Keratinocyte (primary cell): Measurements from ENCODE around the gene IL27RA. TPM values are rescaled to one million over a fixed set of nuclear protein-coding genes. Genes with fewer than 3 reads are reported as not detected.
A peak's percentile ranks its signal among the peaks of the same experiment; 100 is the strongest.

Experiments
- DNase-seq: peaks from one replicate; pipeline ENCODE4 v3.0.0-alpha.2; 2011; ENCODE audit warnings: low read depth, missing footprints, low spot score
- FAIRE-seq: peaks from 2 replicates; lab custom pipeline; 2011; peaks lifted over from hg19 to GRCh38; lab: Jason Lieb, UNC
- H2AFZ ChIP-seq: 2 replicates; pipeline ENCODE4 v1.6.0; 2012; ENCODE audit warnings: low read length, control low read depth, inconsistent platforms; ENCODE audit not compliant: control insufficient read depth
- H3K27ac ChIP-seq: 2 replicates; pipeline ENCODE4 v1.5.1; 2011; ENCODE audit warnings: low read length; ENCODE audit not compliant: control insufficient read depth, insufficient read depth
- H3K27me3 ChIP-seq: 3 replicates; pipeline ENCODE4 v1.6.0; 2011; ENCODE audit warnings: low read length; ENCODE audit not compliant: control insufficient read depth, insufficient read depth; ENCODE audit errors: extremely low read depth
- H3K36me3 ChIP-seq, 2 experiments: 2 replicates in 1 of 2; 3 replicates in 1 of 2; pipeline ENCODE4 v1.5.1; 2011; ENCODE audit warnings: low read length in 2 of 2, mild to moderate bottlenecking in 1 of 2; ENCODE audit not compliant: control insufficient read depth in 2 of 2, insufficient read depth in 2 of 2; ENCODE audit errors: extremely low read depth in 1 of 2
- H3K4me1 ChIP-seq: 3 replicates; pipeline ENCODE4 v1.5.1; 2011; ENCODE audit warnings: low read length; ENCODE audit not compliant: control insufficient read depth, insufficient read depth; ENCODE audit errors: extremely low read depth
- H3K4me2 ChIP-seq: 3 replicates; pipeline ENCODE4 v1.6.0; 2011; ENCODE audit warnings: low read depth, low read length; ENCODE audit not compliant: control insufficient read depth, insufficient read depth; ENCODE audit errors: extremely low read depth
- H3K4me3 ChIP-seq, 3 experiments: fragments of 200-600 bp in 1 of 3; sonication (generic) in 1 of 3; 2 replicates in 2 of 3; 3 replicates in 1 of 3; pipeline ENCODE4 v1.5.1; 2011 to 2016; ENCODE audit warnings: low read length in 3 of 3, mild to moderate bottlenecking in 3 of 3, control low read depth in 2 of 3, inconsistent platforms in 1 of 3, low read depth in 1 of 3, mixed read lengths in 1 of 3, mixed run types in 1 of 3, moderate library complexity in 1 of 3; ENCODE audit not compliant: control insufficient read depth in 2 of 3, insufficient read depth in 2 of 3; ENCODE audit errors: extremely low read depth in 1 of 3
- H3K79me2 ChIP-seq: 2 replicates; pipeline ENCODE4 v1.6.0; 2012; ENCODE audit warnings: low read length; ENCODE audit not compliant: control insufficient read depth, insufficient read depth
- H3K9ac ChIP-seq: 3 replicates; pipeline ENCODE4 v1.6.0; 2011; ENCODE audit warnings: low read length; ENCODE audit not compliant: control insufficient read depth, insufficient read depth; ENCODE audit errors: extremely low read depth
- H3K9me1 ChIP-seq: 3 replicates; pipeline ENCODE4 v1.6.0; 2011; ENCODE audit warnings: low read length; ENCODE audit not compliant: control insufficient read depth, insufficient read depth; ENCODE audit errors: extremely low read depth
- H3K9me3 ChIP-seq: 2 replicates; pipeline ENCODE4 v1.5.1; 2012; ENCODE audit warnings: low read depth, low read length; ENCODE audit not compliant: control insufficient read depth
- H4K20me1 ChIP-seq: 3 replicates; pipeline ENCODE4 v1.6.0; 2011; ENCODE audit warnings: low read length; ENCODE audit not compliant: control insufficient read depth, insufficient read depth; ENCODE audit errors: extremely low read depth
- EZH2 ChIP-seq: IDR thresholded peaks from one replicate; pipeline ENCODE4 v1.6.1; 2012; ENCODE audit warnings: inconsistent platforms, mild to moderate bottlenecking, low read length, moderate library complexity
- dilution Hi-C: fragments of 300-500 bp; cut with MboI; formaldehyde crosslinking; loops from one replicate; pipeline ENCODE4 v1.7.0; 2020; ENCODE audit warnings: low sequenced_read_pairs; ENCODE audit not compliant: extremely low pct_ligation_motif_present
- polyA plus RNA-seq, 5 experiments: library from polyadenylated mRNA; depleted of rRNA in 3 of 5; stranded (reverse) in 3 of 5; stranded (forward) in 1 of 5; unstranded in 1 of 5; fragments of >200 nt; gene quantifications; 1 replicate in 1 of 5; 2 replicates in 3 of 5; 3 replicates in 1 of 5; pipeline versions ENCODE4 v1.2.1 to v1.2.3, GENCODE V29; 2011 to 2012; ENCODE audit warnings: missing spikeins in 2 of 5, low read depth in 1 of 5, low replicate concordance in 1 of 5
- TF ChIP-seq, protein P1 (sequence below), 3 experiments: IDR thresholded peaks in 1 of 3; conservative IDR thresholded peaks in 1 of 3; optimal IDR thresholded peaks in 1 of 3; 2 replicates in 2 of 3; 3 replicates in 1 of 3; pipeline versions ENCODE3 to v1.5.1; 2011; ENCODE audit warnings: low read length in 3 of 3, mild to moderate bottlenecking in 3 of 3, moderate library complexity in 2 of 3, control low read depth in 1 of 3, inconsistent platforms in 1 of 3; ENCODE audit not compliant: insufficient read depth in 2 of 3; ENCODE audit errors: extremely low read depth in 1 of 3

IL27RA gene
- polyA plus RNA-seq, 1 donor (not counting 4 experiments of a cell fraction or from before 2014, with no cell fraction given), result 2.2 TPM

DNA sequence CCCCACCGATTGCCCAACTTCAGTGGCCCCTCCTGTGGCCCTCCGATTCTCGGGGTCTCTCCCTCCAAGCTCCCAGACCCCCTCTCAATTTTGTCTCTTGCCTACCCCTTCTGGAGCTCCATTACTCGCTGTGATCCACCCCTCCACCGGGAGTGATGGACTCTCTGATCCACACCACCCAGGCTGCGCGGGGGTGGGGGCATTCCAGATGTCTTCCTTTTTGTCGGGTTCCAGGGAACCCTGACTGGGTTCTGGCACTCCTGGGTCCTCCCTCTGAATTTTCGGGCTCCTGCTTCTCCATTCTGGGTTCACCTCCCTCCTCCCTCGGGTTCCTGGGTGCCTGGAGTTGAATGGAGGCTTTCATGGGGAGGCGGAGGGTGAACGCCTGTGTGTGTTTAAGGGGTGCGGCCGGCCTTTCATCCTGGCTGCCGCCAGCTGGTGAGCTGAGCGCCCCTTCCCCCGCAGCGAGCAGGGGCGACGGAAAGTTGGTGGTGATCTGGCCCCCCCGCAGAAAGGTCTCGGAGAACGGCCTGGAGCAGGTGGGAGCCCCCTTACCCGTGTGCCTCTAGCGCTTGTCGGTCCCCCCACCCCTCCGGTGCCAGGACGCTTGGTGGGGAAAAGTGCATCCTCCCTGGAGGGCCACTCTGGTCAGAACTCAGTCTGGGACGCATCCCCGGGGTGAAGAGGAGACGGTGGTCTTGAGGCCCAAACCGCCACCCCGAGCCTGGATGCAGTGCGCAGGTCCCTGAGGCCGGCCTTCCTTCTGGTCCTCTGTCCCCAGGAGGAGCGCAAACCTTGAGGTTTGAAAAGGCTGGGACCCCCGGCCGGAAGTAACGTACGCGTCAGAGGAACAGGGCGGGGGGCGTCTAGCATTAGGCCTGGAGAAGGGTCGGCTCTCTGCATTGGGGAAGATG lies 42.6 kb downstream of the IL27RA start:
- Histone ChIP-seq H3K9me1 (no peaks in the 10 kb centered on the region), H3K27ac (peak overlapping the region; percentile 31), H3K4me2 (peak overlapping the region; percentile 91), H3K4me3 (peak overlapping the region; percentile 61 to 98 (median 87)), H3K79me2 (peaks cover 1% of the 10 kb centered on the region), H3K9ac (peak overlapping the region; percentile 74), H3K27me3 (peaks cover 23% of the 10 kb centered on the region), H2AFZ (peak overlapping the region; percentile 88), H3K4me1 (peaks cover 24% of the 10 kb centered on the region), H3K36me3 (no peaks in the 10 kb centered on the region), H3K9me3 (no peaks in the 10 kb centered on the region), H4K20me1 (no peaks in the 10 kb centered on the region)
- dilution Hi-C loops, result no loop called here
- FAIRE-seq (no peak), DNase-seq (no peak)
- TF ChIP-seq, protein P1, sequence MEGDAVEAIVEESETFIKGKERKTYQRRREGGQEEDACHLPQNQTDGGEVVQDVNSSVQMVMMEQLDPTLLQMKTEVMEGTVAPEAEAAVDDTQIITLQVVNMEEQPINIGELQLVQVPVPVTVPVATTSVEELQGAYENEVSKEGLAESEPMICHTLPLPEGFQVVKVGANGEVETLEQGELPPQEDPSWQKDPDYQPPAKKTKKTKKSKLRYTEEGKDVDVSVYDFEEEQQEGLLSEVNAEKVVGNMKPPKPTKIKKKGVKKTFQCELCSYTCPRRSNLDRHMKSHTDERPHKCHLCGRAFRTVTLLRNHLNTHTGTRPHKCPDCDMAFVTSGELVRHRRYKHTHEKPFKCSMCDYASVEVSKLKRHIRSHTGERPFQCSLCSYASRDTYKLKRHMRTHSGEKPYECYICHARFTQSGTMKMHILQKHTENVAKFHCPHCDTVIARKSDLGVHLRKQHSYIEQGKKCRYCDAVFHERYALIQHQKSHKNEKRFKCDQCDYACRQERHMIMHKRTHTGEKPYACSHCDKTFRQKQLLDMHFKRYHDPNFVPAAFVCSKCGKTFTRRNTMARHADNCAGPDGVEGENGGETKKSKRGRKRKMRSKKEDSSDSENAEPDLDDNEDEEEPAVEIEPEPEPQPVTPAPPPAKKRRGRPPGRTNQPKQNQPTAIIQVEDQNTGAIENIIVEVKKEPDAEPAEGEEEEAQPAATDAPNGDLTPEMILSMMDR (optimal IDR thresholded peaks at IDR 0.05 in 1 of 3, IDR thresholded peaks at IDR 0.05 in 1 of 3, conservative IDR thresholded peaks at IDR 0.05 in 1 of 3; ENCODE audit: extremely low read depth in 1 of 3, insufficient read depth in 2 of 3, low read length in 3 of 3), result no peak
- TF ChIP-seq EZH2, result no peak

DNA sequence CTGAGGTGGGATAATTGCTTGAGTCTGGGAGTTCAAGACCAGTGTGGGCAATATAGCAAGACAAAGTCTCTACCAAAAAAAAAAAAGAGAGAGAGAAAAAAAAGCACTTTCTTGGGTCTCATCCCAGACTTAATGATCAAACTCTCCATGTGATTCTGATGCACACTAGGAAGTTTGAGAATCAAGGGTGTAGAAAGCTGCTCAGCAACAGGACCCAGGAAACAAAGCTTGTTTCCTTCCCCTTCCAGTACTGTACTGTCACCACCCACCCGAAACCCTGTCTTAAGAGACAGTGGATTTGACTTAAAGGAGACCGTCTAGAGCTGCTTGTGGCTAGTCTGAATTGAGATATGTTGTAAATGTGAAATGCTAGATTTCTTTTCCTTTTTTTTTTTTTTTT lies 46.8 kb downstream of the IL27RA start:
- H3K27ac ChIP-seq, result no peak overlapping the region
- no peak overlapping the region for H3K9ac ChIP-seq
- no peaks in the 10 kb centered on the region for H3K27me3 ChIP-seq
- no peaks in the 10 kb centered on the region for H3K9me3 ChIP-seq
- no peak overlapping the region for H2AFZ ChIP-seq
- no peaks in the 10 kb centered on the region for H3K9me1 ChIP-seq
- DNase-seq (no peak), FAIRE-seq (no peak)
- no peak for TF ChIP-seq EZH2
- TF ChIP-seq, protein P1 (optimal IDR thresholded peaks at IDR 0.05 in 1 of 3, IDR thresholded peaks at IDR 0.05 in 1 of 3, conservative IDR thresholded peaks at IDR 0.05 in 1 of 3; ENCODE audit: extremely low read depth in 1 of 3, insufficient read depth in 2 of 3, low read length in 3 of 3), result no peak
- H3K4me3 ChIP-seq, result no peak overlapping the region
- H3K79me2 ChIP-seq, result peaks cover 1% of the 10 kb centered on the region
- no peak overlapping the region for H3K4me2 ChIP-seq
- dilution Hi-C loops, result no loop called here
- H3K36me3 ChIP-seq, result no peaks in the 10 kb centered on the region
- no peaks in the 10 kb centered on the region for H4K20me1 ChIP-seq
- peaks cover 29% of the 10 kb centered on the region for H3K4me1 ChIP-seq
